SK-N-SH (cell line): ENCODE results near the gene BGN. TPM values are rescaled to one million over a fixed set of nuclear protein-coding genes. Genes with fewer than 3 reads are reported as not detected.

Source experiments
- CTCF ChIA-PET: fragments of 300-600, 350-600 bp; formaldehyde crosslinking; extraction: SDS; loops from one replicate; lab custom pipeline; 2021; lab: Yijun Ruan, JAX
- POLR2A ChIA-PET: fragments of 350-600 bp; sonication (Branson Sonifier 250); formaldehyde crosslinking; extraction: SDS; loops from one replicate; lab custom pipeline; 2020; ENCODE audit warnings: antibody characterized with exemption, inconsistent platforms; lab: Yijun Ruan, JAX
- DNase-seq: peaks from one replicate; pipeline ENCODE4 v3.0.0; 2012
- H2AFZ ChIP-seq: fragments of 200-600 bp; sonication (generic); 2 replicates; pipeline ENCODE4 v1.8.1; 2016; ENCODE audit warnings: antibody characterized with exemption, mild to moderate bottlenecking, low read depth
- H3F3A ChIP-seq: fragments of 200-600 bp; sonication (generic); replicated peaks from 2 replicates; pipeline ENCODE3; 2016; ENCODE audit warnings: antibody characterized with exemption, mild to moderate bottlenecking; ENCODE audit not compliant: insufficient read depth
- H3K27ac ChIP-seq, 2 experiments: fragments of 200-500 bp in 1 of 2; fragments of 200-600 bp in 1 of 2; sonication (Bioruptor generic) in 1 of 2; sonication (generic), shearing (Covaris generic) in 1 of 2; 2 replicates each; pipeline versions ENCODE4 v1.5.1 to v1.6.1; 2014 to 2016; ENCODE audit warnings: low read depth in 2 of 2, inconsistent platforms in 1 of 2, low read length in 1 of 2, mild to moderate bottlenecking in 1 of 2, mixed read lengths in 1 of 2
- H3K27me3 ChIP-seq: fragments of 200-600 bp; sonication (generic), shearing (Covaris generic); 2 replicates; pipeline ENCODE4 v1.6.1; 2016; ENCODE audit warnings: mixed run types; ENCODE audit not compliant: insufficient read depth
- H3K36me3 ChIP-seq, 2 experiments: fragments of 200-500 bp in 1 of 2; fragments of 200-600 bp in 1 of 2; sonication (Bioruptor generic) in 1 of 2; sonication (generic) in 1 of 2; replicated peaks in 1 of 2; 2 replicates each; pipeline versions ENCODE3 to v1.5.1; 2014 to 2016; ENCODE audit warnings: low read length in 1 of 2, mild to moderate bottlenecking in 1 of 2; ENCODE audit not compliant: insufficient read depth in 2 of 2, control insufficient read depth in 1 of 2
- H3K4me1 ChIP-seq, 2 experiments: fragments of 200-500 bp in 1 of 2; fragments of 200-600 bp in 1 of 2; sonication (Bioruptor generic) in 1 of 2; sonication (generic), shearing (Covaris generic) in 1 of 2; 2 replicates each; pipeline versions ENCODE4 v1.5.1 to v1.6.1; 2014 to 2016; ENCODE audit warnings: low read depth in 1 of 2, low read length in 1 of 2, mixed run types in 1 of 2; ENCODE audit not compliant: insufficient read depth in 2 of 2, control insufficient read depth in 1 of 2
- H3K4me2 ChIP-seq: fragments of 200-600 bp; sonication (generic), shearing (Covaris generic); 2 replicates; pipeline ENCODE4 v1.6.1; 2017; ENCODE audit warnings: mixed run types
- H3K4me3 ChIP-seq, 2 experiments: fragments of 200-500 bp in 1 of 2; fragments of 200-600 bp in 1 of 2; sonication (Bioruptor generic) in 1 of 2; sonication (generic), shearing (Covaris generic) in 1 of 2; 2 replicates each; pipeline versions ENCODE4 v1.5.1 to v1.8.1; 2014 to 2016; ENCODE audit warnings: low read depth in 2 of 2, inconsistent platforms in 1 of 2, low read length in 1 of 2, mild to moderate bottlenecking in 1 of 2, mixed read lengths in 1 of 2, moderate library complexity in 1 of 2
- H3K79me2 ChIP-seq: fragments of 200-600 bp; sonication (generic); 2 replicates; pipeline ENCODE4 v1.8.1; 2017; ENCODE audit warnings: mild to moderate bottlenecking; ENCODE audit not compliant: insufficient read depth
- H3K9ac ChIP-seq: fragments of 200-600 bp; sonication (generic); 2 replicates; pipeline ENCODE4 v1.6.1; 2017; ENCODE audit warnings: mixed run types
- H3K9me2 ChIP-seq: fragments of 200-600 bp; sonication (generic); 2 replicates; pipeline ENCODE4 v1.6.1; 2017; ENCODE audit warnings: mixed run types
- H3K9me3 ChIP-seq: fragments of 200-600 bp; sonication (generic); 2 replicates; pipeline ENCODE4 v1.6.1; 2017; ENCODE audit warnings: mixed run types, mild to moderate bottlenecking, moderate library complexity
- H4K20me1 ChIP-seq: fragments of 200-600 bp; sonication (generic); 2 replicates; pipeline ENCODE4 v1.6.1; 2017; ENCODE audit warnings: mild to moderate bottlenecking, mixed run types; ENCODE audit not compliant: insufficient read depth
- CHD2 ChIP-seq: fragments of 150-350 bp; IDR thresholded peaks from 2 replicates; pipeline ENCODE4 v1.6.1; 2018; ENCODE audit warnings: low read length; ENCODE audit not compliant: partially characterized antibody
- ELF1 ChIP-seq: IDR thresholded peaks from 2 replicates; pipeline ENCODE4 v1.4.0; 2012
- EP300 ChIP-seq, 2 experiments: IDR thresholded peaks; 2 replicates each; pipeline versions ENCODE4 v1.4.0 to v1.6.1; 2012; ENCODE audit warnings: borderline replicate concordance in 1 of 2, low read depth in 1 of 2, low read length in 1 of 2
- EZH2phosphoT487 ChIP-seq: fragments of 200-600 bp; sonication (generic); IDR thresholded peaks from 2 replicates; pipeline ENCODE4 v1.6.1; 2017; ENCODE audit warnings: low read depth, mixed run types, mild to moderate bottlenecking, antibody characterized with exemption, moderate library complexity, borderline replicate concordance
- FOSL2 ChIP-seq: IDR thresholded peaks from 2 replicates; pipeline ENCODE4 v1.4.0; 2012; ENCODE audit warnings: low read depth, mild to moderate bottlenecking, moderate library complexity, borderline replicate concordance
- FOXJ3 ChIP-seq: sonication (generic); formaldehyde crosslinking; IDR thresholded peaks from 2 replicates; pipeline ENCODE4 v1.5.1; 2020; ENCODE audit warnings: mild to moderate bottlenecking, missing genetic modification reagents
- FOXM1 ChIP-seq: IDR thresholded peaks from 2 replicates; pipeline ENCODE4 v1.4.0; 2012; ENCODE audit warnings: low read depth, mild to moderate bottlenecking
- GABPA ChIP-seq: IDR thresholded peaks from 2 replicates; pipeline ENCODE4 v1.4.0; 2012; ENCODE audit warnings: low read depth, mild to moderate bottlenecking
- GATA2 ChIP-seq: sonication (generic); formaldehyde crosslinking; IDR thresholded peaks from 2 replicates; pipeline ENCODE4 v1.5.0; 2020; ENCODE audit warnings: mild to moderate bottlenecking, missing genetic modification reagents
- IRF3 ChIP-seq: fragments of 150-350 bp; IDR thresholded peaks from 2 replicates; pipeline ENCODE4 v1.6.1; 2016; ENCODE audit warnings: mild to moderate bottlenecking, low read depth, low read length
- MAX ChIP-seq: IDR thresholded peaks from 2 replicates; pipeline ENCODE4 v1.4.0; 2012; ENCODE audit warnings: low read depth
- POLR2AphosphoS5 ChIP-seq: IDR thresholded peaks from 2 replicates; pipeline ENCODE4 v1.6.1; 2012; ENCODE audit warnings: low read depth, low read length
- RAD21 ChIP-seq: IDR thresholded peaks from 2 replicates; pipeline ENCODE4 v1.6.1; 2012; ENCODE audit warnings: mild to moderate bottlenecking, low read length
- RCOR1 ChIP-seq: fragments of 150-350 bp; IDR thresholded peaks from 2 replicates; pipeline ENCODE4 v1.6.1; 2017; ENCODE audit warnings: antibody characterized with exemption, low read length
- RFX5 ChIP-seq: IDR thresholded peaks from 2 replicates; pipeline ENCODE4 v1.6.1; 2012; ENCODE audit warnings: mild to moderate bottlenecking, improper control_type of control experiment, low read length
- SMC3 ChIP-seq: IDR thresholded peaks from 2 replicates; pipeline ENCODE4 v1.6.1; 2012; ENCODE audit warnings: low read depth, low read length, improper control_type of control experiment
- TAF1 ChIP-seq: IDR thresholded peaks from 2 replicates; pipeline ENCODE4 v1.6.1; 2012; ENCODE audit warnings: low read depth, mild to moderate bottlenecking, low read length, moderate library complexity, borderline replicate concordance
- TCF12 ChIP-seq: IDR thresholded peaks from 2 replicates; pipeline ENCODE4 v1.4.0; 2012
- TEAD4 ChIP-seq: IDR thresholded peaks from 2 replicates; pipeline ENCODE4 v1.4.0; 2012; ENCODE audit warnings: mild to moderate bottlenecking, borderline replicate concordance; ENCODE audit not compliant: insufficient read depth
- USF1 ChIP-seq: IDR thresholded peaks from 2 replicates; pipeline ENCODE4 v1.4.0; 2012; ENCODE audit warnings: low read depth, borderline replicate concordance
- USF2 ChIP-seq: fragments of 150-350 bp; IDR thresholded peaks from 2 replicates; pipeline ENCODE4 v1.6.1; 2017; ENCODE audit warnings: antibody characterized with exemption, low read length, low read depth, borderline replicate concordance
- YY1 ChIP-seq: IDR thresholded peaks from 2 replicates; pipeline ENCODE4 v1.4.0; 2012; ENCODE audit warnings: low read depth, mild to moderate bottlenecking
- WGBS: methylation state at CpG from one replicate; pipeline ENCODE4 v1.1.6; 2017; ENCODE audit warnings: low lambda C conversion rate; 5-methylcytosine and 5-hydroxymethylcytosine counted together
- polyA plus RNA-seq, 3 experiments: library from polyadenylated mRNA; depleted of rRNA; stranded (reverse); fragments of >200 nt; gene quantifications; 2 replicates each; pipeline ENCODE4 v1.2.3, GENCODE V29; 2012
- TF ChIP-seq, protein P1 (sequence below): IDR thresholded peaks from 2 replicates; pipeline ENCODE4 v1.4.0; 2012; ENCODE audit warnings: low read depth, borderline replicate concordance
- TF ChIP-seq, protein P2 (sequence below): IDR thresholded peaks from 2 replicates; pipeline ENCODE4; 2012

Gene BGN
- polyA plus RNA-seq, 1 of the 3 experiments (the other 2 are of a cell fraction): 28.9 TPM

DNA sequence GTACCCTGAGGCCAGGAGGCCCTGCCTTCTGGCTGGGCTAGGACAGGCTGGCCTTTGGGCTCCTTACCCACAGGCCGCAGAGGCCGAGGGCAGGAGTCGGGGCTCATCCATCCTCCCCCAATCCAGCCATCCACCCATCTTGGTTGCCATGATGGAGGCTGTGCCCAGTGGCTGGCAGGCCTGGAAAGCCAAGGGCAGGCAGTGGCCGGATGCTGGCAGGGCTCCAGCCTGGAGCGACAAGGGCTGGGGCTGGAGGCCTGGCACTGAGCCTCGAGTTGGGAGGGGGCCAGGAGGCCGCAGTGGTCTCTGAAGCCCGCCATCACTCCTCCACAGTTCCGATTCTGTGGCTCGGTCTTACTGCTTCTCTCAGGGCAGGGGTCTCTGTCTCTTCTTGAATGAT lies 8.6 kb upstream of the BGN start:
- WGBS: 65% methylated on average over 5 of the region's 10 CpGs
- CTCF ChIA-PET: interaction anchor here (1.3 to 2.2 kb wide), 2 partner anchors 9 to 21 kb away, joined by 4 to 7 read pairs; no protein-coding TSS in a partner anchor
- TF ChIP-seq YY1 (no peak), USF2 (no peak), GATA2 (CRISPR knock-in tag) (no peak), FOXJ3 (no peak), GABPA (no peak)

DNA sequence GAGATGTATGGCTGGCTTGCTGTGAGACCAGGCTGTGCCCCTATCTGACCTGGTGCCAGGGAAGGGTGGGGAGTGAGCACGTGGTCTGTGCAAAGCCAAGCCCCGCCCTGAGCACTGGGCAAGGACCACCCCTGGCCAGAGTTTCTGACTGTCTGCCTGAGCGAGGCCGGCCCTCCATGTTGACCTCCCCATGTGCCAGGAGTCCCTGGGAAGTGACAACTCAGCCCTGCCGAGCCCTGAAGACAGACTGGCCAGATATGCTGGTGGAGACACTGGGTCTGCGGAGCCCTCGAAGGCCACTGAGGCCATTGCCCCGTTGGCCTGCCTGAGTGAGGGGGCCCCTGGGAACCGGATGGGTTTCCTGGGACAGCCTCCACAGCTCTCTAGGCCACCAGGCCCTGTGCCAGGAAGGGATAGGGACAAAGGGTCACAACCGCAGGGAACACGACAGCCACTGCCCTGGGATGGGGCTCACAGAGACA lies 7.1 kb upstream of the BGN start:
- POLR2A ChIA-PET: no interaction called here
- Histone ChIP-seq H3K79me2 (no peaks in the 10 kb centered on the region), H2AFZ (no peak overlapping the region), H3K4me2 (no peak overlapping the region), H3K9me2 (no peaks in the 10 kb centered on the region), H3K27ac (peak overlapping the region in 1 of 2 experiments; percentile 44; a peak in 2 of 4 replicates), H4K20me1 (no peaks in the 10 kb centered on the region), H3K9ac (no peak overlapping the region), H3K36me3 (no peaks in the 10 kb centered on the region), H3F3A (no peaks in the 10 kb centered on the region), H3K4me3 (no peak overlapping the region), H3K27me3 (no peaks in the 10 kb centered on the region), H3K9me3 (no peaks in the 10 kb centered on the region), H3K4me1 (peaks cover 8 to 69% of the 10 kb centered on the region in 2 experiments; a peak in 2 of 4 replicates)
- no CpG with 5 or more reads among the region's 11 CpGs for WGBS
- no peak for TF ChIP-seq USF1
- TF ChIP-seq EZH2phosphoT487: no peak
- no peak for TF ChIP-seq TCF12
- TF ChIP-seq POLR2AphosphoS5: no peak
- no peak for TF ChIP-seq IRF3
- TF ChIP-seq EP300 (IDR thresholded peaks at IDR 0.05; ENCODE audit: borderline replicate concordance in 1 of 2, low read depth in 1 of 2, low read length in 1 of 2): no peak
- no peak for TF ChIP-seq TAF1
- no peak for TF ChIP-seq CHD2
- TF ChIP-seq RAD21: no peak
- TF ChIP-seq MAX: no peak
- TF ChIP-seq RFX5: no peak
- TF ChIP-seq, protein P1, sequence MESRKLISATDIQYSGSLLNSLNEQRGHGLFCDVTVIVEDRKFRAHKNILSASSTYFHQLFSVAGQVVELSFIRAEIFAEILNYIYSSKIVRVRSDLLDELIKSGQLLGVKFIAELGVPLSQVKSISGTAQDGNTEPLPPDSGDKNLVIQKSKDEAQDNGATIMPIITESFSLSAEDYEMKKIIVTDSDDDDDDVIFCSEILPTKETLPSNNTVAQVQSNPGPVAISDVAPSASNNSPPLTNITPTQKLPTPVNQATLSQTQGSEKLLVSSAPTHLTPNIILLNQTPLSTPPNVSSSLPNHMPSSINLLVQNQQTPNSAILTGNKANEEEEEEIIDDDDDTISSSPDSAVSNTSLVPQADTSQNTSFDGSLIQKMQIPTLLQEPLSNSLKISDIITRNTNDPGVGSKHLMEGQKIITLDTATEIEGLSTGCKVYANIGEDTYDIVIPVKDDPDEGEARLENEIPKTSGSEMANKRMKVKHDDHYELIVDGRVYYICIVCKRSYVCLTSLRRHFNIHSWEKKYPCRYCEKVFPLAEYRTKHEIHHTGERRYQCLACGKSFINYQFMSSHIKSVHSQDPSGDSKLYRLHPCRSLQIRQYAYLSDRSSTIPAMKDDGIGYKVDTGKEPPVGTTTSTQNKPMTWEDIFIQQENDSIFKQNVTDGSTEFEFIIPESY: no peak
- no peak for TF ChIP-seq RCOR1
- TF ChIP-seq SMC3: no peak
- no peak for TF ChIP-seq TEAD4
- TF ChIP-seq, protein P2, sequence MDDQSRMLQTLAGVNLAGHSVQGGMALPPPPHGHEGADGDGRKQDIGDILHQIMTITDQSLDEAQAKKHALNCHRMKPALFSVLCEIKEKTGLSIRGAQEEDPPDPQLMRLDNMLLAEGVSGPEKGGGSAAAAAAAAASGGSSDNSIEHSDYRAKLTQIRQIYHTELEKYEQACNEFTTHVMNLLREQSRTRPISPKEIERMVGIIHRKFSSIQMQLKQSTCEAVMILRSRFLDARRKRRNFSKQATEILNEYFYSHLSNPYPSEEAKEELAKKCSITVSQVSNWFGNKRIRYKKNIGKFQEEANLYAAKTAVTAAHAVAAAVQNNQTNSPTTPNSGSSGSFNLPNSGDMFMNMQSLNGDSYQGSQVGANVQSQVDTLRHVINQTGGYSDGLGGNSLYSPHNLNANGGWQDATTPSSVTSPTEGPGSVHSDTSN: no peak
- TF ChIP-seq FOSL2: no peak
- no peak for TF ChIP-seq FOXM1
- no peak for TF ChIP-seq ELF1
- no peak for DNase-seq
- CTCF ChIA-PET: interaction anchor here (0.6 to 0.9 kb wide), 2 partner anchors 16 to 20 kb away, joined by 3 to 4 read pairs; no protein-coding TSS in a partner anchor

More for the DNA sequence above, 8.6 kb upstream of the BGN start:
- H3K27me3 ChIP-seq: no peaks in the 10 kb centered on the region
- H3K4me3 ChIP-seq: no peak overlapping the region
- no peak overlapping the region for H3K9ac ChIP-seq
- no peaks in the 10 kb centered on the region for H4K20me1 ChIP-seq
- H3K4me1 ChIP-seq: peaks cover 0 to 57% of the 10 kb centered on the region in 2 experiments; a peak in 2 of 4 replicates
- no peak overlapping the region; a peak in 1 of 4 replicates for H3K27ac ChIP-seq
- no peaks in the 10 kb centered on the region for H3K36me3 ChIP-seq
- no peaks in the 10 kb centered on the region for H3K79me2 ChIP-seq
- H2AFZ ChIP-seq: no peak overlapping the region
- DNase-seq: no peak
- POLR2A ChIA-PET: no interaction called here
- H3K9me3 ChIP-seq: no peaks in the 10 kb centered on the region
- no peak overlapping the region for H3K4me2 ChIP-seq
- no peaks in the 10 kb centered on the region for H3K9me2 ChIP-seq
- no peaks in the 10 kb centered on the region for H3F3A ChIP-seq
